Stimulated activated CD8-positive, alpha-beta memory T cell treated with anti-CD3 and anti-CD28 coated beads, Interleukin-7, amount 100 ng/mL, for 1 hour (primary cell): ENCODE data around the gene MS4A4A.
"Not testable (repeated sequence)": the region's sequence is repeated elsewhere in the genome, so short reads cannot be mapped to it uniquely, and the experiment has no call there.

Source experiments
- DNase-seq, 2 donors: peaks; one replicate each; pipeline ENCODE4 v3.0.0-alpha.2; 2020; ENCODE audit warnings: low read depth in 2 of 2

Gene MS4A4A

GRCh38 chr11:60301884-60302283, 21.4 kb downstream of the MS4A4A start:
- not testable (repeated sequence) for DNase-seq

GRCh38 chr11:60303661-60304060, 23.2 kb downstream of the MS4A4A start:
- no peak for DNase-seq

- DNase-seq, result no peak
These were observed 25.6 kb downstream of the MS4A4A start for GRCh38 chr11:60305906-60306619.

GRCh38 chr11:60307507-60308195, 27.2 kb downstream of the MS4A4A start:
- no peak for DNase-seq

- no peak for DNase-seq
These were observed 30.0 kb downstream of the MS4A4A start for GRCh38 chr11:60310407-60310998.

- no peak for DNase-seq
These were observed 34.3 kb downstream of the MS4A4A start for GRCh38 chr11:60314635-60315321.

- DNase-seq, result no peak
These were observed 35.4 kb downstream of the MS4A4A start for GRCh38 chr11:60315871-60316270.

- no peak for DNase-seq
These were observed 35.9 kb downstream of the MS4A4A start for GRCh38 chr11:60316317-60316716.

- no peak for DNase-seq
These were observed 38.3 kb downstream of the MS4A4A start for GRCh38 chr11:60318726-60319125.

GRCh38 chr11:60321051-60321450, 40.6 kb downstream of the MS4A4A start:
- DNase-seq, result no peak

GRCh38 chr11:60326955-60327354, 46.5 kb downstream of the MS4A4A start, which contains the start of gene MS4A6E:
MS4A6E (plus strand) TSS chr11:60327255; CDS start chr11:60334896, 7,641 bp downstream.
- no peak for DNase-seq

GRCh38 chr11:60328460-60328859, 48.0 kb downstream of the MS4A4A start:
- DNase-seq, result no peak

- DNase-seq, result no peak
These were observed 52.4 kb downstream of the MS4A4A start for GRCh38 chr11:60332846-60333245.

GRCh38 chr11:60334005-60334620, 53.6 kb downstream of the MS4A4A start:
- DNase-seq, result peak; percentile 11 to 34

- no peak for DNase-seq
These were observed 56.4 kb downstream of the MS4A4A start for GRCh38 chr11:60336767-60337391.

GRCh38 chr11:60338053-60338452, 57.6 kb downstream of the MS4A4A start:
- DNase-seq, result no peak

GRCh38 chr11:60339356-60339755, 58.9 kb downstream of the MS4A4A start:
- no peak for DNase-seq

- no peak for DNase-seq
These were observed 62.7 kb downstream of the MS4A4A start for GRCh38 chr11:60343094-60343704.

- no peak for DNase-seq
These were observed 63.7 kb downstream of the MS4A4A start for GRCh38 chr11:60344146-60344545.

- DNase-seq, result no peak
These were observed 65.0 kb downstream of the MS4A4A start for GRCh38 chr11:60345489-60345888.
